Measurements from ENCODE around the gene GPHN. TPM values are rescaled to one million over a fixed set of nuclear protein-coding genes. Genes with fewer than 3 reads are reported as not detected.
A peak's percentile ranks its signal among the peaks of the same experiment; 100 is the strongest.

GPHN gene
- total RNA-seq, 6 experiments from 2014 or later, result 21.2 to 81.7 (median 40.2) TPM

DNA sequence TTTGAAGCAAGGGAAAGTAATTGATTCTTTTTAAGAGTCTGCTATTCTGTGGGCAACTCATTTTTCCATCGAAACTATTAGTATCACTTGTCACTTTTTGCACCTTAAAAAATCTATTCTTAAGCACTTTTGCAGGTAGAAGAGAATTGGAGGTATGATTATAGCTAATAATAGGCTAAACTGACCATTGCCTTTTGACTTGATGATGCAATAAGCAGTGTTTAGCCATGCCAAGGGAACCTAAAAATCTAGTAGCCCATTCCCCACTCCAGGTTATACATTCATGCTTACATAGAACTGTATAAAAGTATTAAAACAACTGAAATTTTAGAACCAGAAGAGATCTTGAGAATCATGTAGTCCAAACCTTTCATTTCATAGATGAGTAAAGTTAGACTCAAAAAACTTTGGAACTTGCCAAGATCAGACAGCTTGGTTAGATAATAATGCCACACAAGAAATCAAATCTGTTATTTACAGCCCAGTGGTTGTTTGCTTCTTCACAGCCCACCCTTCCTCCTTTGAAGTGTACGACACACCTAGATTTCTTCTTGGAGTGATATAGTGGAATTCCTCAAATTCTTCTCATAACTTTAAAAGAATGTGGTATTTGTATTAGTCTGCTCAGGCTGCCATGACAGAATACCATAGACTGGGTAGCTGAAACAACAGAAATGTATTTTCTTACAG, 659.6 kb downstream of the GPHN start:
- intact Hi-C loops (cut with DNase I), result loop anchor here in 1 of 2 donors (10.0 kb wide), 1 partner anchor 117 kb away; no protein-coding TSS in a partner anchor
- H3K36me3 ChIP-seq, result peaks cover 0 to 15% (median 3%) of the 10 kb centered on the region in 4 donors
- ATAC-seq (no peak), DNase-seq (no peak)
- H3K27me3 ChIP-seq, result no peaks in the 10 kb centered on the region
- H3K9me3 ChIP-seq, result no peaks in the 10 kb centered on the region
- H3K4me1 ChIP-seq, result no peaks in the 10 kb centered on the region
- WGBS (ENCODE audit: insufficient coverage, low coverage, low lambda C conversion rate, missing lambda C conversion rate), result 75% methylated on average over 2 of the region's 2 CpGs
- no peak for TF ChIP-seq POLR2A (IDR thresholded peaks at IDR 0.05)
- TF ChIP-seq, protein P1, sequence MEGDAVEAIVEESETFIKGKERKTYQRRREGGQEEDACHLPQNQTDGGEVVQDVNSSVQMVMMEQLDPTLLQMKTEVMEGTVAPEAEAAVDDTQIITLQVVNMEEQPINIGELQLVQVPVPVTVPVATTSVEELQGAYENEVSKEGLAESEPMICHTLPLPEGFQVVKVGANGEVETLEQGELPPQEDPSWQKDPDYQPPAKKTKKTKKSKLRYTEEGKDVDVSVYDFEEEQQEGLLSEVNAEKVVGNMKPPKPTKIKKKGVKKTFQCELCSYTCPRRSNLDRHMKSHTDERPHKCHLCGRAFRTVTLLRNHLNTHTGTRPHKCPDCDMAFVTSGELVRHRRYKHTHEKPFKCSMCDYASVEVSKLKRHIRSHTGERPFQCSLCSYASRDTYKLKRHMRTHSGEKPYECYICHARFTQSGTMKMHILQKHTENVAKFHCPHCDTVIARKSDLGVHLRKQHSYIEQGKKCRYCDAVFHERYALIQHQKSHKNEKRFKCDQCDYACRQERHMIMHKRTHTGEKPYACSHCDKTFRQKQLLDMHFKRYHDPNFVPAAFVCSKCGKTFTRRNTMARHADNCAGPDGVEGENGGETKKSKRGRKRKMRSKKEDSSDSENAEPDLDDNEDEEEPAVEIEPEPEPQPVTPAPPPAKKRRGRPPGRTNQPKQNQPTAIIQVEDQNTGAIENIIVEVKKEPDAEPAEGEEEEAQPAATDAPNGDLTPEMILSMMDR (IDR thresholded peaks at IDR 0.05), result no peak
- no peak overlapping the region for H3K27ac ChIP-seq
- no peak overlapping the region for H3K4me3 ChIP-seq

DNA sequence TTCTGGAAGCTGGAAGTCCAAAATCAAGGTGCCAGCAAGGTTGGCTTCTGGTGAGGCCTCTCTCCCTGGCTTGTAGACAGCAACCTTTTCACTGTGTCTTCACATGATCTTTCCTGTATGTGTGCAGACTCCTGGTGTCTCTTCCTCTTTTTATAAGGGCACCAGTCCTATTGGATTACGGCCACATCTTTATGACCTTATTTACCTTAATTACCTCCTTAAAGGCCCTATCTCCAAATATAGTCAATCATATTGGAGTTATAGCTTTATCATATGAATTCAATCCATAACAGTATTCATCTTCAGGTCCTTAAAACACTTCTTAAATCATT, 660.1 kb downstream of the GPHN start:
- DNase-seq, result no peak
- Histone ChIP-seq H3K27ac (no peak overlapping the region), H3K4me1 (no peaks in the 10 kb centered on the region), H3K9me3 (no peaks in the 10 kb centered on the region), H3K27me3 (no peaks in the 10 kb centered on the region), H3K4me3 (no peak overlapping the region), H3K36me3 (peaks cover 0 to 15% (median 3%) of the 10 kb centered on the region in 4 donors)
- 100% methylated on average over 1 of the region's 1 CpG for WGBS (ENCODE audit: insufficient coverage, low coverage, low lambda C conversion rate, missing lambda C conversion rate)
- ATAC-seq, result no peak
- TF ChIP-seq POLR2A (IDR thresholded peaks at IDR 0.05), result no peak
- TF ChIP-seq, protein P1 (IDR thresholded peaks at IDR 0.05), result no peak
- intact Hi-C loops (cut with DNase I), result loop anchor here in 1 of 2 donors (10.0 kb wide), 1 partner anchor 117 kb away; no protein-coding TSS in a partner anchor

DNA sequence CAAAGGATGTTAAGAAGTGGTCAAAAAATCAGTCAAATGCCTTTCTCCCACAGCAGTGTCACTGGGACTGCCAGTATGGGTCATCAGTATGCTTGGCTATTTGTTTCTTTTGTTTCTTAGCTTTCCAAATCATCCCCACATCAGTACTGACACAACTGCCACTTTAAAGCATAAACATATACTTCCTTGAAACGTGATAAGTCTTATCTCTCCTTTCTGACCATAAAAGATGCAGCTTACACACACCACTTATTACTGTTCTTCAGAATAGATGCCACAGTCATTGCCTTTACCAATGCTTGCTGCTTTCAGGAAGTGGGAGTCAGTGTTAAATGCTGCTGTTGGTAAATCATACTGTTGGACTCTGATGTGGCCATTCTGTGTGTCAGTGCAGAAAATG, 662.7 kb downstream of the GPHN start:
- Histone ChIP-seq H3K4me1 (no peaks in the 10 kb centered on the region), H3K27me3 (no peaks in the 10 kb centered on the region), H3K9me3 (no peaks in the 10 kb centered on the region), H3K27ac (no peak overlapping the region), H3K36me3 (peaks cover 0 to 15% (median 3%) of the 10 kb centered on the region in 4 donors), H3K4me3 (no peak overlapping the region)
- no peak for DNase-seq
- 65% methylated on average over 1 of the region's 1 CpG for WGBS (ENCODE audit: insufficient coverage, low coverage, low lambda C conversion rate, missing lambda C conversion rate)
- no peak for ATAC-seq
- TF ChIP-seq, protein P1 (IDR thresholded peaks at IDR 0.05), result no peak
- no peak for TF ChIP-seq POLR2A (IDR thresholded peaks at IDR 0.05)
- intact Hi-C loops (cut with DNase I), result no loop called here

DNA sequence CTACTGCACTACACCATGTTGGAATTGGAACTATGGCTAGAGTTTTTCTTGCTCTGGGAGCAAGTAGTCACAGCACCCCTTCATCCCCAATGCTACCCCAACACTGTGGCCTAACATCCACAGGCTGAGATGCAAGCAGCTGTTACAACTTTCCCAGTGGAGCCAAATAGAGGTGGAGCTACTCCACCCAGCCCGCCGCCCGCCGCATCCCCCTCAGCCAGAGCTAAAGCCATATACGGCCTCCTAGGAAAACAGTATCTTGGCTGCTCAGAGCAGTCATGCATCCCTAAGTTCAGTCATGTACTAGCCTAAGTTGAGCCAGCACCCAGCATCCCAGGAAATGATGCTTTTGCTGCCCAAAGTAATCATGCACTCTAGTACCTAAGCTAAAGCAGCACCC, 664.1 kb downstream of the GPHN start:
- Histone ChIP-seq H3K27me3 (no peaks in the 10 kb centered on the region), H3K36me3 (peaks cover 0 to 15% (median 3%) of the 10 kb centered on the region in 4 donors), H3K9me3 (no peaks in the 10 kb centered on the region), H3K4me3 (no peak overlapping the region), H3K4me1 (no peaks in the 10 kb centered on the region), H3K27ac (no peak overlapping the region)
- no peak for TF ChIP-seq POLR2A (IDR thresholded peaks at IDR 0.05)
- TF ChIP-seq, protein P1 (IDR thresholded peaks at IDR 0.05), result no peak
- peak in 1 of 4 donors; percentile 43 for ATAC-seq
- DNase-seq, result no peak
- intact Hi-C loops (cut with DNase I), result no loop called here
- no CpG with 5 or more reads among the region's 5 CpGs for WGBS (ENCODE audit: insufficient coverage, low coverage, low lambda C conversion rate, missing lambda C conversion rate)

Measured in right lobe of liver (tissue), 6 donors.